DOHH2 (cell line): ENCODE data around the gene GPBAR1.

ENCODE experiments used
- EZH2phosphoT487 ChIP-seq: fragments of 200-600 bp; sonication (generic); IDR thresholded peaks from 2 replicates; pipeline ENCODE4 v1.6.1; 2017; ENCODE audit warnings: borderline replicate concordance, mild to moderate bottlenecking, antibody characterized with exemption, low read length, moderate library complexity, mixed read lengths
- TF ChIP-seq, protein P1 (sequence below): fragments of 200-600 bp; sonication (generic); IDR thresholded peaks from one replicate; pipeline ENCODE4 v1.5.1; 2014; ENCODE audit warnings: antibody characterized with exemption, mild to moderate bottlenecking, low read depth, low read length; ENCODE audit not compliant: poor library complexity, severe bottlenecking

DNA sequence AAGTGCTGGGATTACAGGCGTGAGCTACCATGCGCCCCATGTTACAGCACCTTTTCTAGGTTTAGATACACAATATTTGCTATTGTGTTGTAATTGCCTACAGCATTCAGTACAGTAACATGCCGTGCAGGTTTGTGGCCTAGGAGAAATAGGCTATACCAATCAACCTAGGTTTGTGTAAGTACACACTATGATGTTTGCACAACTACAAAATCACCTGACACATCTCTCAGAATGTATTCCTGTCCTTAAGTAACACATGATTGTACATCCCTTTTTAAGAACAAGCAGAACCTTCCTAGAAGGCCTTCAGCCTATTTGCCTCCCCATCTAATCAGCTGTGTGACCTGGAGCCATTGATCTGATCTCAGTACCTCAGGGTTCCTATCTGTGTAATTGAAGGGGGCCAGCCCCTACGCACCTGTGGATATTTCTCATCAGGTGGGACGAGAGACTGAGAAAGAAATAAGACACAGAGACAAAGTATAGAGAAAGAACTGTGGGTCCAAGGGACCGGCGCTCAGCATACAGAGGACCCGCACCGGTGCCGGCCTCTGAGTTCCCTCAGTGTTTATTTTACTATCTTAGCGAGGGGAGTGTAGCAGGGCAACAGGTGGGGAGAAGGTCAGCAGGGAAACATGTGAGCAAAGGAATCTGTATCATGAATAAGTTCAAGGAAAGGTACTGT is 50.2 kb downstream of the GPBAR1 start:
- TF ChIP-seq, protein P1, sequence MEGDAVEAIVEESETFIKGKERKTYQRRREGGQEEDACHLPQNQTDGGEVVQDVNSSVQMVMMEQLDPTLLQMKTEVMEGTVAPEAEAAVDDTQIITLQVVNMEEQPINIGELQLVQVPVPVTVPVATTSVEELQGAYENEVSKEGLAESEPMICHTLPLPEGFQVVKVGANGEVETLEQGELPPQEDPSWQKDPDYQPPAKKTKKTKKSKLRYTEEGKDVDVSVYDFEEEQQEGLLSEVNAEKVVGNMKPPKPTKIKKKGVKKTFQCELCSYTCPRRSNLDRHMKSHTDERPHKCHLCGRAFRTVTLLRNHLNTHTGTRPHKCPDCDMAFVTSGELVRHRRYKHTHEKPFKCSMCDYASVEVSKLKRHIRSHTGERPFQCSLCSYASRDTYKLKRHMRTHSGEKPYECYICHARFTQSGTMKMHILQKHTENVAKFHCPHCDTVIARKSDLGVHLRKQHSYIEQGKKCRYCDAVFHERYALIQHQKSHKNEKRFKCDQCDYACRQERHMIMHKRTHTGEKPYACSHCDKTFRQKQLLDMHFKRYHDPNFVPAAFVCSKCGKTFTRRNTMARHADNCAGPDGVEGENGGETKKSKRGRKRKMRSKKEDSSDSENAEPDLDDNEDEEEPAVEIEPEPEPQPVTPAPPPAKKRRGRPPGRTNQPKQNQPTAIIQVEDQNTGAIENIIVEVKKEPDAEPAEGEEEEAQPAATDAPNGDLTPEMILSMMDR: no peak
- no peak for TF ChIP-seq EZH2phosphoT487
